Measurements from ENCODE around the gene KCNF1. TPM values are rescaled to one million over a fixed set of nuclear protein-coding genes. Genes with fewer than 3 reads are reported as not detected.

The KCNF1 gene
- total RNA-seq, 1 experiment from 2014 or later = 1.2 TPM

DNA sequence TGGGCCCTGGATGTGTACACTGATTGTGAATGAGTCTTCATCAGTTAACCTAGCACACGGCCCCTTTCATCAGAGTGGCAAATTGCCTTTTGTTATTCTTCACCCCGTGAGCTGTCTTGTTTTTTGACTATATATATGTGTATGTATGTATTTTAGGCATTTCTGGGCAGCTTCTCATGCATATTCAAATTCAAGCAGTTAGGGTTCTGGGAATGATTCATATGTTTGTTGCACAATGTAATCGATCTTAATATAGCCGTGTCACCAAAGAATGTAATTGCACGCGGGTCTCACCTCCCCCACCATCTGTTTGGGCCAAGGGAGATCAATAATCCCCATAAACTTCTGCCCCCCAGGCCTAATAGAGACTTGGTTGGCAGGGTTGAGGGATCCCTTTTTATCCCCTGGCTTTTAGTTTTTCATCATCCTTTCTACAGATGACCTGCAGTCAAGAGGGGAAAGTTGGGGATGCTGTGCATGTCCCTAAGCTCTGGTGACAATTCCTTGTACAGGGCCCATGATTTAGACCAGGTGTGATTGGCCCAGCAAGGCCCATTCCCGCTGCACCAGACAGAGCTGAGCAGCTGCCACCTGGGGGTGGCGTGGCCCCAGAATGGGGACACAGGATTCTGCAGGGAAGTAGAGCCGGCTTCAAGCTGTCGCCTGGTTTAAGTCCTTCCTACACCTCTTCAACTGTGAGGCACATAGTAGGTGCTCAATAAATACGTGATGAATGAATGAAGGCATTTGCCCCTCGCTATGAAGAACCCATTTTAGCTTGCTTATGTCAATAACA lies 19.2 kb downstream of the KCNF1 start:
- peaks cover 30% of the 10 kb centered on the region for H3K4me1 Mint-ChIP-seq
- H3K27me3 Mint-ChIP-seq (ENCODE audit: low read depth) = no peaks in the 10 kb centered on the region; the same call in 1 of the 2 replicates
- POLR2A ChIA-PET = no interaction called here
- no peak overlapping the region for H3K4me3 Mint-ChIP-seq
- no peak for TF ChIP-seq ZNF317 (CRISPR knock-in tag; IDR thresholded peaks at IDR 0.05; ENCODE audit: borderline replicate concordance, low read depth)
- TF ChIP-seq GRHL2 (CRISPR knock-in tag; IDR thresholded peaks at IDR 0.05; ENCODE audit: insufficient replicate concordance, severe bottlenecking) = no peak
- no peak for TF ChIP-seq ZBTB21 (CRISPR knock-in tag; IDR thresholded peaks at IDR 0.05; ENCODE audit: borderline replicate concordance)
- no peak for TF ChIP-seq RORB (CRISPR knock-in tag; IDR thresholded peaks at IDR 0.05)
- TF ChIP-seq ZNF232 (CRISPR knock-in tag; IDR thresholded peaks at IDR 0.05) = no peak
- no peak for TF ChIP-seq ZNF219 (CRISPR knock-in tag; IDR thresholded peaks at IDR 0.05; ENCODE audit: borderline replicate concordance)
- no peak for ATAC-seq
- DNase-seq (ENCODE audit: low spot score) = no peak
- H3K36me3 Mint-ChIP-seq = no peaks in the 10 kb centered on the region
- CTCF ChIA-PET = interaction anchor here (1.0 to 1.7 kb wide), 4 partner anchors 21 to 98 kb away, joined by 3 to 6 read pairs (median 4); no protein-coding TSS in a partner anchor
- H3K9me3 Mint-ChIP-seq = no peaks in the 10 kb centered on the region
- H3K27ac Mint-ChIP-seq = no peak overlapping the region

DNA sequence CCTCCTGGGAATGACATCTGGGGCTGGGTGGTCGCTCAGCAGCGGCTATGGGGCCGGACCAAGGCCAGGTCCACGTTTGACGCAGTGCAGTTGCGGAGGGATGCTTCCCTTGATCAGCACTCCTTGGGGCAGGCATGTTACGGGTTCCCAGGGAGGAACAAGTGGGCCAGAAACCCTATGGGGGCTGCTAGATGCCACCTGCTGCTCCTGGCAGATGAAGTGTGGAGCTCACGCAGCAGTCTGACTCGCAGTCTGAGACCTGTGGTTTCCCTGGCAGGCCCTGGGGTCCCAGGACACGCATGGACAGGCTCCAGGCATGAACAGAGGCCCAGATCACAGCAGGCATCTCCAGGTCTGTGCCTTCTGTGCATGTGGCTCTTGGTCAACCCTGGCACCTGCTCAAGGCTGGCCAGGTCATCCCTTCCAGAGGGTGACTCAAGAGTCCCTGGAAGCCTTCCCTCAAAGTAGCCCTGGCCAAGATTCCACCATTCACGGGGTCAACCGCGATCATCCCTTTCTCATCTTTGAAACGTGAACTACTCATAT lies 20.0 kb downstream of the KCNF1 start:
- ATAC-seq (no peak), DNase-seq (ENCODE audit: low spot score) (no peak)
- no peaks in the 10 kb centered on the region for H3K36me3 Mint-ChIP-seq
- no peak overlapping the region for H3K27ac Mint-ChIP-seq
- TF ChIP-seq, protein P1, sequence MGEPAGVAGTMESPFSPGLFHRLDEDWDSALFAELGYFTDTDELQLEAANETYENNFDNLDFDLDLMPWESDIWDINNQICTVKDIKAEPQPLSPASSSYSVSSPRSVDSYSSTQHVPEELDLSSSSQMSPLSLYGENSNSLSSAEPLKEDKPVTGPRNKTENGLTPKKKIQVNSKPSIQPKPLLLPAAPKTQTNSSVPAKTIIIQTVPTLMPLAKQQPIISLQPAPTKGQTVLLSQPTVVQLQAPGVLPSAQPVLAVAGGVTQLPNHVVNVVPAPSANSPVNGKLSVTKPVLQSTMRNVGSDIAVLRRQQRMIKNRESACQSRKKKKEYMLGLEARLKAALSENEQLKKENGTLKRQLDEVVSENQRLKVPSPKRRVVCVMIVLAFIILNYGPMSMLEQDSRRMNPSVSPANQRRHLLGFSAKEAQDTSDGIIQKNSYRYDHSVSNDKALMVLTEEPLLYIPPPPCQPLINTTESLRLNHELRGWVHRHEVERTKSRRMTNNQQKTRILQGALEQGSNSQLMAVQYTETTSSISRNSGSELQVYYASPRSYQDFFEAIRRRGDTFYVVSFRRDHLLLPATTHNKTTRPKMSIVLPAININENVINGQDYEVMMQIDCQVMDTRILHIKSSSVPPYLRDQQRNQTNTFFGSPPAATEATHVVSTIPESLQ (CRISPR knock-in tag; IDR thresholded peaks at IDR 0.05) = no peak
- TF ChIP-seq, protein P2, sequence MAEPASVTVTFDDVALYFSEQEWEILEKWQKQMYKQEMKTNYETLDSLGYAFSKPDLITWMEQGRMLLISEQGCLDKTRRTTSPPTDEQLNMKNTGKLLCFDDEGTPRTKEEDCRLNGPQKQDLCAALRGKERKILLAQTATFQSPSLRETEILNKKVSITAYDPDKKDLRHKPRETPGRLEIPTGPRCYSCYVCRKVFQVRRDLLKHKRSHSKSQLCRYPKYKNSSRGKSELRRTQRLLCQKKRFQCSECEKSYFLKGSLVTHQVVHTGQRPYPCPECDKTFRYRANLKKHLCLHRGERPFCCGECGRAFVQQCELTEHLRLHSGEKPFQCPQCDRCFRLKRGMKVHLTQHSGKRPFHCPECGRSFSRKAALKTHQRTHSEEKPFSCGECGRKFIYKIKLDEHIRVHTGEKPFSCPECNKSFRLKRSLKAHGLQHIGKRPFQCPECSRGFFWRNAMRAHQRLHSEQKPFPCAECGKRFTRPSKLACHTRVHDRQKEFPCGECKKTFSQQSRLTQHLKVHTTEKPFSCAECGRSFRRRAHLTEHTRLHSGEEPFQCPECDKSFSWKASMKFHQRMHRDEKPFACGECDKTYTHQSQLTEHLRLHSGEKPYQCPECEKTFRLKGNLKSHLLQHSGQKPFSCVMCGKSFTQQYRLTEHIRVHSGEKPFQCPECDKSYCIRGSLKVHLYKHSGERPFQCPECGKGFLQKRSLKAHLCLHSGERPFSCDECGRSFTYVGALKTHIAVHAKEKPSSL (CRISPR knock-in tag; conservative IDR thresholded peaks at IDR 0.05) = no peak
- TF ChIP-seq ZBTB21 (CRISPR knock-in tag; IDR thresholded peaks at IDR 0.05; ENCODE audit: borderline replicate concordance) (no peak), RELA (CRISPR knock-in tag; IDR thresholded peaks at IDR 0.05; ENCODE audit: borderline replicate concordance) (no peak), TEAD4 (CRISPR knock-in tag; IDR thresholded peaks at IDR 0.05) (no peak)
- TF ChIP-seq, protein P3, sequence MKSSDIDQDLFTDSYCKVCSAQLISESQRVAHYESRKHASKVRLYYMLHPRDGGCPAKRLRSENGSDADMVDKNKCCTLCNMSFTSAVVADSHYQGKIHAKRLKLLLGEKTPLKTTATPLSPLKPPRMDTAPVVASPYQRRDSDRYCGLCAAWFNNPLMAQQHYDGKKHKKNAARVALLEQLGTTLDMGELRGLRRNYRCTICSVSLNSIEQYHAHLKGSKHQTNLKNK (CRISPR knock-in tag; IDR thresholded peaks at IDR 0.05) = no peak
- TF ChIP-seq, protein P4, sequence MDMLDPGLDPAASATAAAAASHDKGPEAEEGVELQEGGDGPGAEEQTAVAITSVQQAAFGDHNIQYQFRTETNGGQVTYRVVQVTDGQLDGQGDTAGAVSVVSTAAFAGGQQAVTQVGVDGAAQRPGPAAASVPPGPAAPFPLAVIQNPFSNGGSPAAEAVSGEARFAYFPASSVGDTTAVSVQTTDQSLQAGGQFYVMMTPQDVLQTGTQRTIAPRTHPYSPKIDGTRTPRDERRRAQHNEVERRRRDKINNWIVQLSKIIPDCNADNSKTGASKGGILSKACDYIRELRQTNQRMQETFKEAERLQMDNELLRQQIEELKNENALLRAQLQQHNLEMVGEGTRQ (CRISPR knock-in tag; IDR thresholded peaks at IDR 0.05) = no peak
- H3K27me3 Mint-ChIP-seq (ENCODE audit: low read depth) = no peaks in the 10 kb centered on the region
- H3K4me3 Mint-ChIP-seq = no peak overlapping the region
- CTCF ChIA-PET = interaction anchor here (1.0 to 1.7 kb wide), 3 partner anchors 22 to 99 kb away, joined by 3 to 6 read pairs (median 4); no protein-coding TSS in a partner anchor
- POLR2A ChIA-PET = no interaction called here
- H3K9me3 Mint-ChIP-seq = no peaks in the 10 kb centered on the region
- H3K4me1 Mint-ChIP-seq = peaks cover 33% of the 10 kb centered on the region

DNA sequence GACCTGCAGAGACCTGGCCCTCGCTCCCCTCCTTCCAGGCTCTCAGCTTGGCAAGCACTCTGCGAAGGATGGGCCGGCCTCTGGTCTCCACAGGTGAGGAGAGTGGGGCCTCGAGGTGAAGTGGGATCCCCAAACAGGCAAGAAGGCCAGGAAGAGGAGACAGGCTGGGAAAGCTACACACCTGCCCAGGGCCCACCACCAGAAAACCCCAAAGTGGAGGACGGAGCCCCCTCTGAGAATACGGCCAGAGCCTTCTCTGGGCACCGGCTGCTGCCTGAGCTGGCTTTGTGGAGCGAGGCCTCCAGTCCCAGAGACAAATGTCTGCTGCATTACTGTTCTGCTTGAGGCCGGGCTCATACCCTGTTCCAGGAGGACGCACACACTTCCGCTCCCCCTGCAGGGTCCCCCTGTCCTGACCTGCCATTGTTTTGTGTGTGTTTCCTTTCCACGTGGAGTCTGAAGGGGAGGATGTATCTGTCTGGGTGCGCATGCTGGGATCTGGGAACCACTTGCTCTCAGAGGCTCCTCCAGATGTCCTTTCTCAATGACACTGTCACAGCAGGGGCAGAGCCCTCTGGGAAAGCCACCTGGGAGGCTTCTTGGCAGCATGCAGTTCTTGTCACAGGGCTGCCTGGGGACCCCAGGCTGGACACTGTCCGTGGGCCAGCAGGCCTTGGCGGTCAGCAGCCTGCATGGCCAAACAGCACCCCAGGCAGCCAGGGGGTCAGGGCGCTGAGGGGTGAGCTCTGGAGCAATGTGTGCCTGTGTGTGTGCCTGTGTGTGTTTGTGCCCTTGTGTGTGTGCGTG lies 20.8 kb downstream of the KCNF1 start:
- no peaks in the 10 kb centered on the region for H3K36me3 Mint-ChIP-seq
- 0 out of 2 replicates have a peak, but pooled peaks cover 3% of the 10 kb centered on the region for H3K9me3 Mint-ChIP-seq
- DNase-seq (ENCODE audit: low spot score) (no peak), ATAC-seq (no peak)
- ChIA-PET POLR2A (no interaction called here), CTCF (interaction anchor here (1.7 kb wide), 1 partner anchor 100 kb away, joined by 6 read pairs; no protein-coding TSS in a partner anchor)
- H3K4me3 Mint-ChIP-seq = no peak overlapping the region
- H3K27ac Mint-ChIP-seq = no peak overlapping the region; the same call in 1 of the 2 replicates
- peaks cover 39% of the 10 kb centered on the region for H3K4me1 Mint-ChIP-seq
- no peaks in the 10 kb centered on the region for H3K27me3 Mint-ChIP-seq (ENCODE audit: low read depth)
- no peak for TF ChIP-seq NR3C1 (CRISPR knock-in tag; conservative IDR thresholded peaks at IDR 0.05; ENCODE audit: low read depth)
- TF ChIP-seq ZBTB21 (CRISPR knock-in tag; IDR thresholded peaks at IDR 0.05; ENCODE audit: borderline replicate concordance) = no peak
- no peak for TF ChIP-seq GTF2I (CRISPR knock-in tag; conservative IDR thresholded peaks at IDR 0.05)
- TF ChIP-seq, protein P5, sequence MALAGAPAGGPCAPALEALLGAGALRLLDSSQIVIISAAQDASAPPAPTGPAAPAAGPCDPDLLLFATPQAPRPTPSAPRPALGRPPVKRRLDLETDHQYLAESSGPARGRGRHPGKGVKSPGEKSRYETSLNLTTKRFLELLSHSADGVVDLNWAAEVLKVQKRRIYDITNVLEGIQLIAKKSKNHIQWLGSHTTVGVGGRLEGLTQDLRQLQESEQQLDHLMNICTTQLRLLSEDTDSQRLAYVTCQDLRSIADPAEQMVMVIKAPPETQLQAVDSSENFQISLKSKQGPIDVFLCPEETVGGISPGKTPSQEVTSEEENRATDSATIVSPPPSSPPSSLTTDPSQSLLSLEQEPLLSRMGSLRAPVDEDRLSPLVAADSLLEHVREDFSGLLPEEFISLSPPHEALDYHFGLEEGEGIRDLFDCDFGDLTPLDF (CRISPR knock-in tag; IDR thresholded peaks at IDR 0.05) = no peak
- TF ChIP-seq NFATC4 (CRISPR knock-in tag; IDR thresholded peaks at IDR 0.05) = no peak
- no peak for TF ChIP-seq JAZF1 (CRISPR knock-in tag; IDR thresholded peaks at IDR 0.05)
- TF ChIP-seq, protein P6, sequence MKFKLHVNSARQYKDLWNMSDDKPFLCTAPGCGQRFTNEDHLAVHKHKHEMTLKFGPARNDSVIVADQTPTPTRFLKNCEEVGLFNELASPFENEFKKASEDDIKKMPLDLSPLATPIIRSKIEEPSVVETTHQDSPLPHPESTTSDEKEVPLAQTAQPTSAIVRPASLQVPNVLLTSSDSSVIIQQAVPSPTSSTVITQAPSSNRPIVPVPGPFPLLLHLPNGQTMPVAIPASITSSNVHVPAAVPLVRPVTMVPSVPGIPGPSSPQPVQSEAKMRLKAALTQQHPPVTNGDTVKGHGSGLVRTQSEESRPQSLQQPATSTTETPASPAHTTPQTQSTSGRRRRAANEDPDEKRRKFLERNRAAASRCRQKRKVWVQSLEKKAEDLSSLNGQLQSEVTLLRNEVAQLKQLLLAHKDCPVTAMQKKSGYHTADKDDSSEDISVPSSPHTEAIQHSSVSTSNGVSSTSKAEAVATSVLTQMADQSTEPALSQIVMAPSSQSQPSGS (CRISPR knock-in tag; IDR thresholded peaks at IDR 0.05; ENCODE audit: borderline replicate concordance, low read depth) = no peak
- TF ChIP-seq HMGA2 (CRISPR knock-in tag; IDR thresholded peaks at IDR 0.05) = no peak
- TF ChIP-seq ZNF121 (CRISPR knock-in tag; IDR thresholded peaks at IDR 0.05) = no peak
